ENCODE measurements around the gene KCNQ1. TPM values are rescaled to one million over a fixed set of nuclear protein-coding genes. Genes with fewer than 3 reads are reported as not detected.

Gene KCNQ1
- total RNA-seq, 1 donor from 2014 or later, result 7.9 TPM

DNA sequence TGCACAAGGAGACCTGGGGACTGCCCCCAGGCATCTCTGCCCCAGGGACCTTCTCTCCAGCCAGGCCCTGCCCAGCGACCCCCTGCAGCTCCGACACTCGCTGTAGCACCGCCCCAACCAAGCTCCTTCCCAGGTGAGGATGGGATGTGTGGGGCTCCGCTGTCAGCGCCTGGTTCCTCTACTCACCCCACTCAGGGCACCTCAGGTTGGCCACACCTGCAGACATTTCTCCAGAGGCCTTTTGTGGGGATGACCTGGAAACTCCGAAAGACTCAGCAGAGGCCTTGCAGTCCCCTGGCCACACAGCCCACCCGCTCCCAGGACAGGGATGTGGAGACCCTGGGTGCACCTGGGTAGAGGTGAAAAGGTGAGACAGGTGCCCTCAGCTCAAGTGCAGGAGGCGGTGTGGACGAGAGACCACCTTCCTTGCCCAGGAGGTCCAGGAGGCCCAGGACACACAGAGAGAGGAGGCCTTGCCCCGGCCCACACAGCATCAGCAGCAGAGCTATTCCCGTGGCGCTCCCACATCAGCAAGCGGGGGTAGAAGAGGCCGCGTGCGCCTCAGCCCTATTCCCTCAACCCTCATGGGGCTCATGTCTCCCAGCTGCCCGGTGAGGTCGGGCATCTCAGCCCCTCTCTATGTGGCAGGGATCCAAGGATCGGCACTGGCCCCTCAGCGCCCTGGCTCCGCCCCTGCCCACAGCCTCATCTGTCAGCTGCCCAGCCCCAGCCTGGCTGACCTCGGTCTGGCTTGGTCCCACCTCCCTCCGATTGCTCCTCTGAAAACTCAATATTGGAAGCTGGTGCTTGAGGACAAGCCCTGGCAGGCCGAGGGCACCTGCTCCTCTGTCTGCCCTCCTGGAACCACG, 21.4 kb upstream of the KCNQ1 start:
- DNase-seq (ENCODE audit: low spot score), result no peak

- no peak for DNase-seq (ENCODE audit: low spot score)
Measured at GRCh38 chr11:2424811-2425495, 19.9 kb upstream of the KCNQ1 start.

DNA sequence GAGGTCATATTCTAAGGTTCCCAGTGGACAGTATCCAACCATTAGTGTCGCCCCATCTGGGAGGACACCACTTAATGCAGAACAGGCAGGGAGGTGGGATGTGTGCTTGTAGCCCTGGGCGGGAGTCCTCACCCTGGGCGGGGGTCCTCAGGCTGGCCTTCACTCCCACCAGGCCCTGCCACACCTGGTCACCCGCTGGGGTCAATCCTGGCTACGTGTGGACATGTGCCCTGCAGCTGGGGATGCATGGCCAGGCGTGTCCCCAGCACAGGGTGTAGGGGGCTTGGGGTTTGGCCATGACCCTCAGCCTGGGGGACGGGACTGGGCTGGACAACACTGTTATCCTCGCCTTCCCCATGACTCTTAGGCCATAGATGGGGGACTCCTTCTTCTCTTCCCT, 19.3 kb upstream of the KCNQ1 start:
- no peak for DNase-seq (ENCODE audit: low spot score)

DNA sequence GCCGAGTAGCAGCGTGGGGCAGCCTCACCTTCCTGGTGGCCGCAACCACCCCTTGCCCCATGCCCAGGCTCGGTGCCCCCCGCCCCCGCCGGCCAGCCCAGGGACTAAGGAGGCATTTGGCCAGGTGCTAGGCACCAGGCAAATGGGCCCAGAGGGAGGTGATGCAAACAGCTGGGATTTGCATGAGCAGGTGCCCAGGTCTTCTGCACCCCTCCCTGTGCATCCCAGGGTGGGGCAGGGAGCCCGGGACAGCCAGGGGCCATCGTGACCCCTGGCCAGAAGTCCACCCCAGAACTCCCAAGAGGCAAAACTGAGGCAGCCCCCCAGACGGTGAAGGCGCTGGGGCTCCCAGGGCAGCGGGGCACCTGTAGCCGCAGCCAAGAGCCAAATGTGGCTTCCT, 18.6 kb upstream of the KCNQ1 start:
- DNase-seq (ENCODE audit: low spot score), result no peak

DNA sequence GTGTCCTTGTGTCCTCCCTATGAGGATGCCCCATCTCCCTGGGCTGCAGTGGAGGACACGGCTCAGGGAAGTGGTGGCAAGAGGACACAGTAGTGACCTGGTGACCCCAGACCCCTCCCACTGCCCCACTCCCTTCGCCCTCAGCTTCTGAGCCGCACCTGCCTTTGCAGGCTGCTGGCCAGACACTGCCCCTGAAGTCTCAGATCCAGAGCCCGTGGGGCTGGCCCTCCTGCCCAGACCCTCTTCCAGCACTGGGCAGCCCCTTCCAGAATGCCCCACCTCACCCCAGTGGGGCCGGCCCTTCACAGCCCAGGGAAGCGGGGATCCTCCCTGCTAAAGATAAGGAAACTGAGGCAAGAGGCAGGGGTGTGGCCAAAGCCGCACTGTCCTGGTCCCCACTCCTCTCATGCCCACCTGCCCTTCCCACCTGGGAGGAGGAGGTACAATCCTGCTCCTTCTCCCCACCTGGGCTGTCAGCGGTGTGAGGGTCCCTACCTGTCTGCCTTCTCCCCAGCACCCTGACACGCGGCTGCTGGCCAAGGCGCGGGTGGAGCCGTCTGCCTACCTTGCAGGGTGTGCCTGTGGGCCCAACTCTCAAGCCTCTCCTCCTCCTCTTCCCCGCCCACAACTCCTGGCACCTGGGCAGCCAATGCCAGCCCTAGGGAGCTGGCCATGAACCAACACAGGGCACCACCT, 17.8 kb upstream of the KCNQ1 start:
- no peak for DNase-seq (ENCODE audit: low spot score)

DNA sequence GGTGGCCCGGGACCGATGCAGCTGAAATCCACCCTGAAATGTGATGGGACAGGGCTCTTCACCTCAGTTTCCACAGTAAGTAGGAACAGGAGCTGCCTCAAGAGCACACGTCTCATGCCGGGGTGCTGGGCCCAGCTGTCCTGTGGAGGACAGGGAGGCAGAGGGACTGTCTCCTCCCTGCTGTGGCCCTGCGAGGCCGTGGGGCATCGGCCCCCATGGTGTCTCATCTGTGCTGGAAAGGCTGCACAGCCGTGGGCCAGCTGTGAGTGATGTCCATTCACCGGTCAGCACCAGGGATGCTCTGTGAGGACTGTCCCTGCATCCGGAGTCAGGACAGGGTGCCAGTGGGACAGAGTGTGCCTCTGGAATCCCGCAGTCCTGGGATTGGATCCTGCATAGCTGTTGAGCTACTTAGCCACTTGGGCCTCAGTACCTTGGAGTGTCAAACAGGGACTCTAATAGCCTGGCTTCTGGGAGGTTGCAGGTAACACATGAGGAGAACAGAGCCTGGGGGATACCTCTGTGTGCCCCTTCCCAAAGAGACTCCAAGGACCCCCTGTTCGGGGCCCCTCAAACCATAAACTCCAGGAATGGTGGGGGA, 17.0 kb upstream of the KCNQ1 start:
- DNase-seq (ENCODE audit: low spot score), result no peak

- DNase-seq (ENCODE audit: low spot score), result peak; percentile 49
Measured at GRCh38 chr11:2428322-2428795, 16.4 kb upstream of the KCNQ1 start.

DNA sequence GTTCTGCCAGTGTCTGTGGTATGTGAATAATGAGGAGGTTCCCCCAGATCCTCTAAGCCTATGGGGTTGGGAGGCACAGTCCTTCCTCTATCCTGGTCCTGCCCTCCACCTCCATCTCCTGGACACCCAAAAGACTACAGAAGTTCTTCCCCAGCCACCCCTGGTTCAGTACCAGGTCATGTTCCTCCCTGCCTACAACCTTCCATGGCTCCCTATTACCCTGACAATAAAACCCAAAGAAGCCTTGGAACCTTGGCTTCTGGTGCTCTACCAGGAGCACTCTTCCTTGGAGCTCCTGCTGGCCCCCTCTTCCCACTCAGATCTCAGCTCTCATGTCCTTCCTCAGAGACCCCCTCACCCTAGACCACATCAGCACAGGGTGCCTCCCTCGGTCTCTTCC, 13.4 kb upstream of the KCNQ1 start:
- no peak for DNase-seq (ENCODE audit: low spot score)

DNA sequence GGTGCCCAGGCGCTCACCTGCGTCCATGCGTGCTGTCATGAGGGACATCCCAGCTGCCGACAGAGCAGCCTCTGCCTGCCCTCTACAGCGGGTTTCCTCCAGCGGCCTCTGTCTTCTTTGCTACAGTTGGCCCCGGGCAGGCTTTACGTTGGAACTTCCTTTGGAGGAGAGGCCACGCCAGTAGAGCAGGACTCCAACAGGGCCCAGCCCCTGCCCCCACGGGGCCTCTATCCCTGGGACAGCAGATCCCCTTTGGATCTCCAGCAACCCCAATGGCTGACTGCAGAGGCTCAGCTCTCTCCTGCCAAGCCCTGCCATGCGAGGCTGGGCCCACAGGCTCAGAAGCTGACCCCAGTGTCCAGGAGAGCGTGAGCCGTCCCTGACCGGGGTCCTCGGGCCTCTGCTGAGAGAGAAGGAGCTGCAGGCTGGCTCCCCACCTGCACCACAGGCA, 12.6 kb upstream of the KCNQ1 start:
- DNase-seq (ENCODE audit: low spot score), result no peak

DNA sequence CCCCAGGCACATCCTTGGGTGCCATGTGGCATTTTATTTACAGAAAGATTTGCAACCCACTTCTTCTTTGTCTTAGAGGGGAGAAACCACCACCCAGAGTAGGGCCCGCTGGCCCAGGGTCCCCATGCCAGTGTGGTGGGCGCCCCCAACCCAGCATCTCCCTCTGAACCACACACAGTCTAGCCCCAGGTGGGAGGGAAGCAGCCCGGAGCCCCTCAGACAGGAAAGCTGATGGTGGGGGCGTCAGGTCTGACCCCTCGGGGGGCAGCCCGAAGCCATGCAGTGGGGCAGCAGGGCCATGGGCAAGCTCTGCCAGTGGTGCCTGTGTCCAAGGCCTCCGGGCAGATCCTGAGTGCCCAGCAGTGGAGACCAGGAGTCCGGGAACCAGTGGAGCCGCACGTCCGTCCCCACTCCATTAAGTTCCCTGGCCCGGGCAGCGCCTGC, 12.2 kb upstream of the KCNQ1 start:
- DNase-seq (ENCODE audit: low spot score), result no peak

DNA sequence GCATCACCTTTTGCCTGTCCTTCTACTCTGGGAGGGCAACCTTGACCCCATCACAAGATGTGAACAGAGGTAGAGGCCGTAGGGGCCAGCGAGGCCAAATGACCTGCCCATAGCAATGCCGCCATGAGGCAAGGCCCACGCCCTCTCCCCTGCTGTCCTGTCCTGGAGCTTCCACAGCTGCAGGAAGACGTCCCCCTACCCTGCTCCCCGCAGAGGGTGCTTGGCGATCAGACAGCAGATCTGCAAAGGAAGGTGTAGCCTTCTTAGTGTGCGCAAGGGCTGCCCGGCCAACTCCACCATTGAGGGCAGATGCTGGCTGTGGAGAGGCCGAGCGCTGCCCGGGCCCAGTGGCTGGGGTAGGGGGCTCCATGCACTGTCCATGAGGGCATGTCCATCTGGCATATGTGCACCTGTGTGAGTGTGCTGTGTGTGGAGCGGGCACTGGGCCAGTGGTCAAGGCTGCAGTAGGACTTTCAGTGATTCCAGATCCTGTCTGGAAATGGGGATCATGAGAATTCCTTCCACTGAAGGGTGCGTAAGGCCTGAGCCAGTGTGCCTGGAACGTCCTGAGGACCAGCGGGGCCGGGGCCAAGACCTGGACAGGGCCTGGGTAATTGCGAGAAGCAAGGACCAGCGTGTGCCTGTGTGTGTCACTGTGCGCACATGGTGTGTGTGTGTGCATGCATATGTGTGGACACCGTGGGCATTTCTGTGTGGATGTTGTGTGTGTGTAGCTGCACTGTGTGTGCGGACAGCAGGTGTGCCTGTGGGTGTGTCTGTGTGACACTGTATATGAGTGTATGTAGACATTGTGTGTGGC, 11.5 kb upstream of the KCNQ1 start:
- no peak for DNase-seq (ENCODE audit: low spot score)

- no peak for DNase-seq (ENCODE audit: low spot score)
Measured at GRCh38 chr11:2434008-2434407, 10.8 kb upstream of the KCNQ1 start.

- no peak for DNase-seq (ENCODE audit: low spot score)
Measured at GRCh38 chr11:2434506-2435255, 10.1 kb upstream of the KCNQ1 start.

- DNase-seq (ENCODE audit: low spot score), result no peak
Measured at GRCh38 chr11:2435288-2436012, 9.4 kb upstream of the KCNQ1 start.

- DNase-seq (ENCODE audit: low spot score), result no peak
Measured at GRCh38 chr11:2436013-2436520, 8.7 kb upstream of the KCNQ1 start.

- no peak for DNase-seq (ENCODE audit: low spot score)
Measured at GRCh38 chr11:2436521-2437031, 8.2 kb upstream of the KCNQ1 start.

DNA sequence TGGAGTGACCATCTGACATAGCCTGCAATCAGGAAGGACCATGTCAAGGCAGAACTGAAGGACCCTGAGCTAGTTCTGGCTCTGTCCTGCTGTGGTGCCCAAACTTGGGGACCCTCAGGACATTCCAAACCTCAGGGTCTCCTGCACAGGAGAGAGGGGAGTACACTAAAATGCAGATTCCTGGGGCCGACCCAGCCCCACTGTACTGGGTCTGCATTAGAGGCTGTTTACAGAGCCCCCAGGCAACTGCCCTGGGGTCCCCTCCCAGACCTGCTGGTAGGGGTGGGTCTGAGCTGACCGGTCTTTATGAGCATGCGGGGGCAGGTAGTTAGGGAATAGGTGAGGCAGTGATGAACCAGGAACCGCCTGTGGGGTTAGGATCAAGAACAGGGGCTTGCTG, 7.3 kb upstream of the KCNQ1 start:
- DNase-seq (ENCODE audit: low spot score), result no peak

DNA sequence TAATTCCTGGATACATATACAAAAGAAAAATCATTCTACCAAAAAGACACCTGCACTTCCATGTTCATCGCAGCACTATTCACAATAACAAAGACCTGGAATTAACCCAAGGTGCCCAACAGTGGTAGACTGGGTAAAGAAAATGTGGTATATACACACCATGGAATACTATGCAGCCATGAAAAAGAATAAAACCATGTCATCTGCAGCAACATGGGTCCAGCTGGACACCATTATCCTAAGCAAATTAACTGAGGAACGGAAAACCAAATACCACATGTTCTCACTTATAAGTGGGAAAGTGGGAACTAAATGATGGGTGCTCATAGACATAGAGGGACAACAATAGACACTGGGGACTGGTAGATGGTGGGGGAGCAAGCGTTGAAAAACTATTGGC, 5.0 kb upstream of the KCNQ1 start:
- no peak for DNase-seq (ENCODE audit: low spot score)

GRCh38 chr11:2440646-2441045, 4.2 kb upstream of the KCNQ1 start:
- no peak for DNase-seq (ENCODE audit: low spot score)

All from umbilical cord (tissue), 2 donors.